Skin of body (tissue), 2 donors: ENCODE measurements around the gene HOXA6. TPM values are rescaled to one million over a fixed set of nuclear protein-coding genes. Genes with fewer than 3 reads are reported as not detected.

Experiments used
- DNase-seq: peaks from one replicate; lab custom pipeline; 2025; lab: John Stamatoyannopoulos, UW
- total RNA-seq: library from RNA; depleted of rRNA; stranded (reverse); fragments of >200 nt; gene quantifications from one replicate; pipeline ENCODE4 v1.2.3, GENCODE V29; 2014

The HOXA6 gene
- total RNA-seq, 1 donor from 2014 or later, result 3.3 TPM

GRCh38 chr7:27111751-27112277 lies 35.8 kb downstream of the HOXA6 start:
- no peak for DNase-seq

GRCh38 chr7:27111042-27111750 lies 36.4 kb downstream of the HOXA6 start:
- no peak for DNase-seq

GRCh38 chr7:27110186-27111031 lies 37.2 kb downstream of the HOXA6 start:
- no peak for DNase-seq

GRCh38 chr7:27109466-27110185 lies 37.9 kb downstream of the HOXA6 start:
- no peak for DNase-seq

- DNase-seq, result no peak
Measured at GRCh38 chr7:27108390-27109127, 39.0 kb downstream of the HOXA6 start.

GRCh38 chr7:27107391-27108381 lies 39.9 kb downstream of the HOXA6 start:
- DNase-seq, result no peak

GRCh38 chr7:27106901-27107240 lies 40.7 kb downstream of the HOXA6 start:
- no peak for DNase-seq

GRCh38 chr7:27106181-27106900 lies 41.2 kb downstream of the HOXA6 start:
- DNase-seq, result no peak

- DNase-seq, result no peak
Measured at GRCh38 chr7:27105301-27106031, 42.1 kb downstream of the HOXA6 start.

- no peak for DNase-seq
Measured at GRCh38 chr7:27104341-27105058, 43.1 kb downstream of the HOXA6 start.

- DNase-seq, result no peak
Measured at GRCh38 chr7:27103489-27104226, 43.9 kb downstream of the HOXA6 start.

- DNase-seq, result no peak
Measured at GRCh38 chr7:27102581-27103442, 44.8 kb downstream of the HOXA6 start, which contains the start of gene HOXA2. Gene HOXA2, minus strand, starts transcription at chr7:27102683. Its CDS starts 183 bp downstream, at chr7:27102500.

GRCh38 chr7:27101957-27102580 lies 45.5 kb downstream of the HOXA6 start:
- no peak for DNase-seq

GRCh38 chr7:27101171-27101956 lies 46.2 kb downstream of the HOXA6 start:
- no peak for DNase-seq

GRCh38 chr7:27100694-27101170 lies 46.8 kb downstream of the HOXA6 start:
- no peak for DNase-seq
